GM21786 (cell line): ENCODE results near the gene ARHGAP15.
A peak's percentile ranks its signal among the peaks of the same experiment; 100 is the strongest.

Source experiments
- ATAC-seq: cut with Tn5 transposase; IDR thresholded peaks from one replicate; pipeline ENCODE4 v1.9.1; 2021; ENCODE audit not compliant: unreplicated experiment

Gene ARHGAP15

DNA sequence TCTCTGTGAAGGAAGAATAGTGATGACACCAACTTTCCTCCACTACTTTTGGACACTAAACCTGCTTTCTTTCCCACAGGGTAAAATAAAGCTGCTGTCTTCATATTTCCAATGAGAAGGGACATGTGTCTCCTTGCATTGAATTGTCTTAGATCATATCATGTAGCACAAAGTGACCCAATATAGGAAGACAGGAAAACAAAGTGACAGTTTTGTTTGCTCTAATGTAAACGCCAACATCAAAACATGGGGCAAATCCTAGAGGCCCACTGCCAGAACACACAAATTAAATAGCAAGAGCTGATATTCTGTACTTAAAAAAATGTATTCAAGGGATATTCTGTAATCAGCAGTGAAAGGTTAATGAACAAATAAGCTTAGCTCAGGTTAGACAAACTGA lies 36.1 kb downstream of the ARHGAP15 start:
- ATAC-seq, result no peak

DNA sequence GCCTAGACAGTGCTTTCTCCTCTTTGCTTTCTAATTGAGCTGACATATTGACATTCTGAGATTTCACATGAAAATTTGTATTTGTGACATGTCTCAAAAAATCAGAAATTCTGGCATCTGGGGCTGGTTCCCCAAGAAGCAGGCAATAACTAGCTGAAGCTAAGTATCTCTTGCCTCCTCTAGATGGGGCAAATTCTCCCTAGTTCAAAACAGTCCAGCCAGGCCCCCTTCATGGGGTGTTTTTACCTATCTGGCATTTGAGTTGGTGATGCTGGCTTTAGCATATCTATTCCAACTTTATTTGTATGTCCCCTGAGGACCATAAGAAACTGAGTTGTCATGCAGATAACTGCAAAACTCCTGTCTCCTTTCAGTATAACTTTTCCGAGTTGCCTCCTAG lies 39.9 kb downstream of the ARHGAP15 start:
- no peak for ATAC-seq

DNA sequence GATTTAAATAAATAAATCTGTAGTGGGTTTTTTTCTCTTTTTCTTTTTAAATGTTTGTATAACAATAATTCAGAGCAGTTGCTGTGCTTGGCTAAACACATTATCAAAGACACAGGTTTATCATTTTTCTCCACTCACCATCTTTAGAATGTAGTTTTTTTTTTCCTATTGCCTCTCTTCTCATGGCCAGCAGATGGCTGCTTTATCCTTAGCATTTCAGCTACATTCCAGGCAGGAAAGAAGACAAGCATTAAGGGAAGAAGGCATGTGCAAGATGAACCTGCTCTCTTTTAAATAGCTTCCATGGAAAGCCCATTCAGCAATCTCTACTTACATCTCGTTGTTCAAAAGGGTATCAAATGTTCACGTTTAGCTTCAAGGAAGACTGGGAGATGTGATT lies 42.6 kb downstream of the ARHGAP15 start:
- no peak for ATAC-seq

DNA sequence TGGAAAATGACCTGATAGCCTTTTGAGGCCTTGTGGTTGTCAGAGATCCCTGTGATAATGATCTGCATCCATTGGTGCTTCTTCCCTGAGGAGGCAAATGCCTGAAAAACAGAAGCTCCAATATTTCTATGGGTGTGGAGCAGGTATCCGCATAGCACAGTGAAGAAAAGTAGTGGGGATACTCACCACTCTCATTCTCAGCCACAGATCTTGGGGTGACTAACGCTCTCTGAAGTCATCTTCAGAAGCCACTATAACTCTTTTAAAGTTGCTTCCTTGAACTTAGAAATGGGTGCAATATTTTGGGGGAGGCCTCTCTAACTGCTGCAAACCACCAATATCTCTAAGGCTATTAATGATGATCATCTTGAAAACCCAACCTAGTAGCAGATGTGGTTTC lies 46.2 kb downstream of the ARHGAP15 start:
- ATAC-seq, result no peak

DNA sequence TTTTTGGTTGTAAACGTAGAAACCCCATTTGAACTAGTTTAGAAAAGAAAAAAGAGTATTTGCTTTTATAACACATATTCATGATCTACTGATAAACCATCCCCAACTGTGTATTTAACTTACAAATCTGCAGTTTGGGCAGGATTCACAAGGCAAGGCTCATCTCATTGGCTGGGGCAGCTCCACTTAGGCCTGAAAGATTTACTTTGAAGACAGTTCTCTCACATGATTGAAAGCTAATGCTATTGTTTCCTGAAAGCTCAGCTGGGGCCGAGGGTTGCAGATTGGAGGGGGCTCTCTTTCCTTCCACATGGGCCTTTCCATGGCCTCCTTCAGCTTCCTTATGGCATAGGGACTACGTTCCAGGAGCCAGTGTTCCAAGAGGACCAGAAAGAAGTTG lies 47.4 kb downstream of the ARHGAP15 start:
- peak; percentile 26 for ATAC-seq

DNA sequence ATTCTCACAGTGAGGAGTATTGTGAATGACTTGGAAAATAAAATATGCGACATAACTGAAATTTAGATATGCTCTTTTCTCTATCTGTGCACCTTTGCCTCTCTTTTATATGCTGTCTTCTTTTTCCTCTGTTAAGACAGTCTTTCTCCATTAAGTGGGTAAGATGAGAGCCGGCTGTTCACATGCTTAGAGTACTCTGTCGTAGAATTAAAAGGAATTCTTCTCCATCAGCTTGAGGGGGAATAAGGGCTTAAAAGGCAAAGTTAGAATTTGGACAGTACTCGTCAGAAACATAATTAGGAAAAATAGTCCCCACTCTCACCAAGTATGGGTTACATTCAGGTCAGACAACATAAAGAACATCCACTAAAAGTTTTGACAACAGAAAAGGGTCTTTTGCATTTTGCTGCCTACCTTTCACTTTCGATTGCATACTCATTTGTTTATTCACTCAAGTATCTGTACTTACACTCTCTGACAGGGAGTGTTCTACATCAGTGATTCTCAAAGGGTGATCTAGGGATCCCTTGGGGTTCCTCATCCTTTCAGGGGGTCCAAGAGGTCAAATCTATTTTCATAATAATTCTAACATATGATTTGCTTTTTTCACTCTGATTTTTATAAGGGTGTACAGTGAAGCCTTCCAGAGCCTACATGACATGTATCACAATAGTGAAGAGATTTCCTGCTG lies 48.0 kb downstream of the ARHGAP15 start:
- ATAC-seq, result peak; percentile 95

DNA sequence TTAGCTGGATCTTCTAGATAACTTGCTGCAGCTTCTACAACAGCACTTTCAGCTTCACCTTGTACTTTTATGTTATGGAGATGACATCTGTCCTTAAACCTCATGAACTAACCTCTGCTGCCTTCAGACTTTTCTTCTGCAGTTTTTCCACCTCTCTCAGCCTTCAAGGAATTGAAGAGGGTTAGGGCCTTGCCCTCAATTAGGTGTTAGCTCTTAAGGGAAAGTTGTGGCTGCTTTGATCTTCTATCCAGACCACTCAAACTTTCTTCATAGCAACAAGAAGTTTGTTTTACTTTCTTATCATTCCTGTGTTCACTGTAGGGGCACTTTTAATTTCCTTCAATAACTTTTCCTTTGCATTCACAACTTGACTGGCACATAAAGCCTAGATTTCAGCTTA lies 52.3 kb downstream of the ARHGAP15 start:
- no peak for ATAC-seq

DNA sequence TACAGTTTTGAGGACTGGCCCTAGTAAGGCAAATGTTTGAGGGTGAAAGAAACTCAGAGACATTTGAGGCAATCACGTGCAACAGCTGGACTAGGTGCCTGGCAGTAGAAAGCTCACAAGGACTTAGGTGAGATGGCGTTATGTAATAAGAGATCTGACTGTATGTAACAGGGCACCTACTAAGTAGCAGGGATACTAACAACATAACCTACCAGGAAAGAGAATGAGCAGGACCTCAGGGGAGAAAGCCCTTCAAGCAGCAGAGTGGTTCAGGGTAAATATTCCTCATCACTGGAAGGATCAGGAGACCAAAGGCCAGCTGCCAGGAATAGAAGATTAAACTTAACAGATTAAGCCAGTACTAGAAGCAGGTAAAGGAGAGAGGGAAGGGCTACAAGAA lies 53.4 kb downstream of the ARHGAP15 start:
- ATAC-seq, result no peak

DNA sequence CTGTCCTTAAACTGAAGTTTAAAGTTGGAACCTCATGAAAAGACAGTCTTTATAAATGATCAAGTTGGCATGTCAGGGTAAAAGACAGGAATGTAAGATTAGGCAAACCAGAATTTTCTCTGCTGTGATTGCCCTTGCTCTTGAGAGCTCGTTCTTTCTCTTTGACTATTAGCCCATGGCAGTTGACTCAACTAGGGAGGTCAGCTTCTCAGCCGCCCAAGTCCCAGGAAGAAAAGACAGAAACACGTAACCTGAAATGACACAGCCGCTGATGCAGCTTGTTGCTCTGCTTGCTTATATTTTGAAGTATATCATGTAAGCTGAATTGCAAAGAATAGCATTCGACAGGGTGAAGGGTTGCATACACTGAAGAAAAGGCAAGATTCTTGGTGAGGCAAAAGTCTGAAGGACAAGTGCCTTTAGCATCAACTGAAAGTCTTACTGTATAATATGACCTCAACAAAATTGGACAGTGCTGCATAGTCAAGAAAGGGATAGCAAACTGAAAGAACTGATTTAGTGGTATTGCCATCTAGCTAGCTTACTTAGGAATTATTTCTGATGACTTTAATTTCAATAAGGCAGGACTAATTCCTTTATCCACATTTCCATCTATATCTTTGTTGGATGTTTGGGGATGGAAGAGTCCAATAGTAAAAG lies 54.7 kb downstream of the ARHGAP15 start:
- peak; percentile 87 for ATAC-seq

DNA sequence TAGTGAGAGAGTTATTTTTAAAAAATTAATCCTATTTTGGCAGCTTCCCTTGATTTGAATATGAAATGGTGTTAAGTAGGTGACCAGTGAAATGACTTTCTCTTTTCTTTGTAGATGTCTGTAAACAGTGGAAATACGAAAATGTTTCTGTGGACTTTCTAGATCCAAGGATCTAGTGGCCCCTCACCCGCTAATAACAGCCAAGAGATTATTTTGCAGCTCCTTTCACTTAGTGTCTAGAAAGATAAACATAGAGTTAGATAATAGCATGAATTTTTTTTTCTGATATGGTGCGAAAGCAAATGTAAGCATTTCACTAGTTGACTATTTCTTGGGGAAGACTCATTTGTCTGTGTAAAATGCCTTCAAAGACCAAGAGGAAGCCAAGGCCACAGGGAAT lies 57.7 kb downstream of the ARHGAP15 start:
- ATAC-seq, result no peak

DNA sequence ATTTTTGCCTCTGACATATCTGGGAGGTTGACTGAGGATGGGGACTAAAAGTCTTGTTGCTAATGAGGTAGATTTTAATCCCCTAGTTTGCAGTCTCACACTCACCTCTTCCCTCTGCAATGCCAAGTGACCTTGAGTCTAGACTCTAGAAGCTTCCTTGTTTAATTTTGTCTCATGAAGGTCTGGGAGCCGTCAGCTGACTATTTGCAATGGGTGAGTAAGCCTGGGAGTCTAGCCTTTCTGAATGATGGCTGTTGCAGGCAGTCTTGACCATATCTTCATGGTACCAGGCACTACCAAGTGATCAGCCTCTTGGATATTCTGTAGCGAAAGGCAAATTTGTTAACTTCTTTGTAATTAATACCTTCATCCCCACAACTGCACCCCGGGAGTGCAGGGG lies 61.2 kb downstream of the ARHGAP15 start:
- no peak for ATAC-seq

DNA sequence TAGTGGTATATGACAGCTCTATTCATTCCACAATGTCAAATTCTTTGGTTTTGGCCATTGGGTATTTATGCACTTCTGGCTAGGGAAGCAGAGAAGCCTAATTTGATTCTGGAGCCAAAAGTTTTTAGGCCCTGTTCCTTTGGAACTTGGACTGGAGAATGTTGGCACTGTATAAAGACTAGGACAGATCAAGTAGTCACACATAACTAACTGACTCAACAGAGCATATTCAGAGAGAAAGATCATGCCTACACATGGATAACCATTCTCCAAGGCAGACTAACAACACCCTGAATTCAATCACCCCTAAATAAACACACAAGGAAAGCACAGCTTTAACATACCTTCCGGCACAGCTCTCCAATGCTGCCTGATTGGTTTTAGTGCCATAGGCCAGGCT lies 62.9 kb downstream of the ARHGAP15 start:
- ATAC-seq, result no peak

DNA sequence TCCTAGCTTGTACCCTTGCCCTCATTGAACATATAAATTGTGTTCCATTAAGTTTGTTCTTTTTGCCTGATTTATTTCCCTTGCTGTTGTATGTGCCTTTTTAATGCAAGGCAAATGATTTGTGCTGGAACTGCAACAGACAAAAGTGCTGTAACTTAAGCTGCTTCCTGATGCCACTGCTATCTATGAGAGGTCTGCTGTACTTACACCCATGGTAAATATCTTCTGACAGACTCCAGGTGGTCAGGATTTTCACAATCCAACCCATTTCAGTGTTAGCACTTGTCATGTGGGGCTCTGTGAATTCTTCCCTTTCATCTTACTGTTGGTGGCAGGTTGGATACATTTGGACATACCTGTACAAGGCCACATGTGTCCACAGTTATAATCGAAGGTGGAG lies 63.5 kb downstream of the ARHGAP15 start:
- ATAC-seq, result no peak

DNA sequence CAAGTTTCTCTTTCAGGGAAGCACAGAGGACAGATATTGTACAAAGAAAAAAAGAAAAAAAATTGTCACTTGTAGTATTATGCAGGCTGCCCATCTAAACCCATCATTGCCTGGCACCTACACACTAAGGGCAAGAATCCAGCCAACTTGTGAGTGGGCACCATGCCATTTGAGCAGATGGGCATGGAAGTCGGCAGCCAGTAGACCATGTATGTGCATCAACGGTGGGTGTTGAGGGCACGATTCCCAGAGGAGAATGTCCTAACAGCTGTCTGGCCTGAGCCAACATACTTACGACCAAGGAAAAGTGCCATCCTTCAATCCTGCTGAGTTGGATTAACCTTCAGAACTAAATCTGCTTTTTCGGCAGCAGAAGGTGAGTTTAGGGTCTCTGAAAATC lies 63.9 kb downstream of the ARHGAP15 start:
- no peak for ATAC-seq

DNA sequence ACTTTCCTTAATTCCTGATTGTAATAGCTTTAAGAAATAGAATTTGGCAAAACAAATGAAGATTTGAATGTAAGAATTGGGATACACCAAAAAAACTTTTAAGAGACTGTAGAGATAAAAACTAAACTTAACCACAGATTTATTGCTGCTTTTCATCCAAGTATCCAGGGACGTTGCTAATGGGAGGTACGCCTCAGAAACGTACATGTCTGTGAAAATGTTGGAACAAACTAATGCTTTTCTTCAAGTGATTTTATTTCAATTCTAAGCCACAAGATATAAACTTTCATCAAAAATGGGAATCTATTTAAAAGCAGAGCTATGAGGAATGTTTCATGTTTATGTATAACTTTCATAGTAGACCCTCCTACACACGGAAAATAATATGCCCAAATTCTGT lies 66.3 kb downstream of the ARHGAP15 start:
- no peak for ATAC-seq

DNA sequence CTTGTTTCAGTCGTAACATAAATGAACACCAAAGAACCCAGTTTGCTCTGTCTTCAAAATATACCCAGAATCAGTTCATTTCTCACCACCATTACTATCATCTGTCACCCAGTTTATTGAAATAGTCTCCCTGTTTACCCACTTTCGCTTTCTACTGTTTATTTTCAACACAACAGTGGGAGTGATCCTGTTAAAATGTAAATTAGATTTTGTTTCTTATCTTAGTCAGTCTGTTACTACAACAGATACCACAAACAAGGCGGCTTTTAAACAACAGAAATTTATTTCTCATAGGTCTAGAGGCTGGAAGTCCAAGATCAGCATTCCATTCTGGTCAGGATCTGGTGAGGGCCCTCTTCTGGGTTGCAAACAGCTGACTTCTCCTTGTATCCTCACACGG lies 74.8 kb downstream of the ARHGAP15 start:
- no peak for ATAC-seq

DNA sequence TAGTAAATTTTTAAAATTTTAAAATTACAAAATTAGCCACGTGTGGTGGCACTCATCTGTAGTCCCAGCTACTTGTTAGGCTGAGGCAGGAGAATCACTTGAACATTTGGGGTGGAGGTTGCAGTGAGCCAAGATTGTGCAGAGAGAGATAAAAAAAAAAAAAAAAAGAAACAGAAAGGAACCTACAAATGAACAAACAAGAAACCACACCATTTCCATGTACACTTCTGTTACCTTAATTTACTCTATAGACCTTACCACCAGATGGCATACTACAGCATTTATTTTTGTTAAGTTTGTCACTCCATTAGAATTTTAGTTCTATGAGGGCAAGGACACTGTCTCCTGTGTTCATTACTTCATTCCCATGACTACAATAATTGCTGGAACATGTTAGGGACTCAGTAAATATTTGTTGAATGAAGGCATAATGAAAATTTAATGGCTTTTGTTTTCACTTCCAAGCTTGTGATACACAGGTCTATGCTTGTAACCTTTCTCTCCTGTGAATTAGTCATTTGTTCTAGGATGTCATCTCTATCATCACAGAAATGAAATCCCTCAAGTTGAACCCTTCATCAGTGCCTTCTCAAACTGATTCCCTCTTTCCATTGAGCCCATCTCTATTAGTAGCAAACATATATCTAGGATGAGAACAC lies 76.0 kb downstream of the ARHGAP15 start:
- ATAC-seq, result no peak

DNA sequence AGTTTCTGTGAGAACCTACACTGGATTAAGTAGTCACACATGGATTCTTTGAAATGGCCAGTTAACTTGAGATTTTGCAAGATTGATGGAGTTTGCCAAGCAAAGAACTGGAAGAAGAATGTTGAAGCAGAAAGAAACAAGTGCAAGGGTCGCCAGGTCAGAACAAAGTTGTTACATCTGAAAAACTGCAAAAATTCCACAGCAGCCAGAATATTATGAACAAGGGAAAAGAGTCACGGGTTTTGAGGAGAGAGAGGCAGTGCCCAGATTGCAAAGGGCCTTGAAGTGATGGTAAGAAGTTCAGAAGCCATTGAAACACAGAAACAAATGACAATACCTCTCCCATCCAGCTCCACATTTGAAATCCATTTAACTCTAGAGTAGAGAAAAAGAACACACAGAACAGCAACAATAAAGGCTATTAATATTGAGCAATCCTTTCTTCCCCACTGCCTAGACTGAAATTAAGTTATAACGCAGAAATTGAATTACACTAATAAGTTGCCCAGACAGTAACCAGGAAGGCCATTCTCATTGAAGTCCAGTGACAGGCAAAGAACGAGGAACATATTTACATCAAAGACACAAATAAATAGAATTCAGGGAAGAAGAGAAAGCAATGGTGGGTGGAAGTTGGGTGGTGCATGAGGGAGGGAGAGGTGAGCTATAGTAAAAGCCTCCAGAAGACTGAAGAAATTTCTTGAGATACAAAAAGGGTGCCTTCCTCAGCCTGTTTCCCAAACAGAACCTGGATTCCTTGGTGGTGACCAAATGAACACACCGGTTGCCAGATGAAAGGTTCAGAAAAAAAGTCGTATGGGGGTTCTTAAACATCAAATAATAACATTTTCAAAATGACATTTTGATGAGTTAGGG lies 80.6 kb downstream of the ARHGAP15 start:
- no peak for ATAC-seq

DNA sequence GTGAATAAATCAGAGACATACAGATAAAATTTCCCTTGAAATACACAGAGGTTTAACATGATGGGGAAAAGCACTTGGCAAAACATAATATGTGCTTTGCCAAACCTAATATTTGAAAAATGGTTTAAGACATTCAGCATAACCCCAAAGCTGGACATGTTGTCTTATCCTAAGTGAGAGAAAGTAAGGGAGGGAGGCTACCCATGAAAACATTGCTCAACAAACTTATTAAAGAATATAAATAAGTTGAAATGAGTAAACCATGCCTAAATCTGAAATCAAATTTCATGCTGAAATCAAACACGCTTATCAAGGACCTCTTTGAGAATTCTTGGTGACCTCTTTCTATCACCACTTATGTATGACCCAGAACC lies 81.2 kb downstream of the ARHGAP15 start:
- ATAC-seq, result no peak

DNA sequence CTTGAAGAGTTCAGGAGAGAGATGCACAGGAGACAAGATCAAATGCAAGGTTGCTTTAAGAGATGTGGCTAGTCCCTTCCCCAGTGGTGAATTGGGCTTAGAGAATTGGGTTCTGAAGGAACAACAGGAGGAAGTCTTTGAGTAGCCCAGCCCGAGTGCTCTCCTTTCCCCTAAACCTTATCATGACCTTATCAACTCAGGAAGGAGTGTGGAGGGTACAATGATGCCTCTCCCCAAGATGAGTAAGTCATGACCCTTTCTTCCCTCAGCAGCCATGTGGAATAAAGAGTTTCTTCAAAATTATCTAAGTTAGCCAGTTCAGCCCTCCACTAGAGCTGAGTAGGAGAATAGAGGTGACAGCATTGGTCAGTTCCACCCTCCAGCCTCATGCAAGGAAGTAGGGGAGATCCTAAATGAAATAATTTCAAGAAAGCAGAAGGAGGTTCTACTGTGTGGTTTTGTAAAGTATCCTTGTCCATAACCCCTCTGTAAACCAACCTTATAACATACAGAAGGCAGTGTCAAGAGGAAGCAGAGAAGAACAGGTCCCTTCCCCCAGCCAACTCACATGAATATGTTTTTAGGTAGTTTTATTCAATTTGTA lies 88.4 kb downstream of the ARHGAP15 start:
- no peak for ATAC-seq

DNA sequence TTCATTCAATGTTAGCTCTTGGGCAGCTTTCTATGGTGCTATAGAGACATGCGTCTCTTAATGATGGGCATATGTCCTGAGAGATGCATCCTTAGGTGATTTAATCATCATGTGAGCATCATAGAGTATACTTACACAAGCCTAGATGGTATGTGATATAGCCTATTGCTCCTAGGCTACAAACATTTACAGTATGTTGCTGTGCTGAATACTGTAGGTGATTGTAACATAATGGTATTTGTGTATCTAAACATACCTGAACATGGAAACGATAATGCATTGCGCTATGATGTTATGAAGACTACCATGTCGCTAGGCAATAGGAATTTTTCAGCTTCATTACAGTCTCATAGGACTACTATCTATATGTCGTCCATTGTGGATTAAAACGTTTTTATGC lies 89.4 kb downstream of the ARHGAP15 start:
- no peak for ATAC-seq
